ENCODE results near the gene CITED2. TPM values are rescaled to one million over a fixed set of nuclear protein-coding genes. Genes with fewer than 3 reads are reported as not detected.

CITED2 gene
- total and polyA plus RNA-seq, 7 donors: 15.3 to 414 (median 118) TPM

- ATAC-seq (no peak), DNase-seq (no peak)
- Histone ChIP-seq H3K27ac (no peak overlapping the region), H3K36me3 (ENCODE audit: insufficient read depth in 1 of 2, low read depth in 1 of 2) (no peaks in the 10 kb centered on the region), H3K9me3 (no peaks in the 10 kb centered on the region), H3K27me3 (ENCODE audit: insufficient read depth in 3 of 3, low read length in 2 of 3) (no peaks in the 10 kb centered on the region), H3K4me1 (no peaks in the 10 kb centered on the region), H3K4me3 (no peak overlapping the region)
- no peak for TF ChIP-seq CTCF (IDR thresholded peaks at IDR 0.05)
- intact Hi-C loops (cut with DNase I): no loop called here
- WGBS, 3 donors: 95 to 98% (median 96%) methylated on average over 7 of the region's 7 CpGs
Observed at GRCh38 chr6:139355777-139356445, 18.5 kb downstream of the CITED2 start.

- Histone ChIP-seq H3K27me3 (ENCODE audit: insufficient read depth in 3 of 3, low read length in 2 of 3) (no peaks in the 10 kb centered on the region), H3K9me3 (no peaks in the 10 kb centered on the region), H3K4me1 (no peaks in the 10 kb centered on the region), H3K4me3 (no peak overlapping the region), H3K36me3 (ENCODE audit: insufficient read depth in 1 of 2, low read depth in 1 of 2) (no peaks in the 10 kb centered on the region), H3K27ac (no peak overlapping the region)
- intact Hi-C loops (cut with DNase I): no loop called here
- no peak for ATAC-seq
- TF ChIP-seq CTCF (IDR thresholded peaks at IDR 0.05): no peak
- 95 to 98% (median 97%) methylated on average over 2 of the region's 2 CpGs for WGBS, 3 donors
- DNase-seq: no peak
Observed at GRCh38 chr6:139355172-139355571, 19.3 kb downstream of the CITED2 start.

- H3K4me3 ChIP-seq: no peak overlapping the region
- no peaks in the 10 kb centered on the region for H3K36me3 ChIP-seq (ENCODE audit: insufficient read depth in 1 of 2, low read depth in 1 of 2)
- H3K27ac ChIP-seq: no peak overlapping the region
- no peak for TF ChIP-seq CTCF (IDR thresholded peaks at IDR 0.05)
- H3K4me1 ChIP-seq: no peaks in the 10 kb centered on the region
- no peaks in the 10 kb centered on the region for H3K9me3 ChIP-seq
- DNase-seq (no peak), ATAC-seq (no peak)
- 52 to 55% (median 52%) methylated on average over 4 of the region's 4 CpGs for WGBS, 3 donors
- intact Hi-C loops (cut with DNase I): no loop called here
- no peaks in the 10 kb centered on the region for H3K27me3 ChIP-seq (ENCODE audit: insufficient read depth in 3 of 3, low read length in 2 of 3)
Observed at GRCh38 chr6:139354189-139354588, 20.3 kb downstream of the CITED2 start.

GRCh38 chr6:139349464-139350020 is 24.9 kb downstream of the CITED2 start:
- WGBS, 3 donors: 38 to 68% (median 47%) methylated on average over 5 of the region's 5 CpGs
- intact Hi-C loops (cut with DNase I): no loop called here
- no peaks in the 10 kb centered on the region for H3K36me3 ChIP-seq (ENCODE audit: insufficient read depth in 1 of 2, low read depth in 1 of 2)

More at GRCh38 chr6:139349464-139350020, 24.9 kb downstream of the CITED2 start:
- no peak for ATAC-seq
- Histone ChIP-seq H3K9me3 (no peaks in the 10 kb centered on the region), H3K4me1 (no peaks in the 10 kb centered on the region), H3K27me3 (ENCODE audit: insufficient read depth in 3 of 3, low read length in 2 of 3) (no peaks in the 10 kb centered on the region), H3K4me3 (no peak overlapping the region), H3K27ac (no peak overlapping the region)
- no peak for DNase-seq
- TF ChIP-seq CTCF (IDR thresholded peaks at IDR 0.05): no peak
